Measurements from ENCODE around the gene PUDP. TPM values are rescaled to one million over a fixed set of nuclear protein-coding genes. Genes with fewer than 3 reads are reported as not detected.

The PUDP gene
- total and polyA plus RNA-seq, 8 donors = 1.8 to 42.0 (median 18.5) TPM

- no peak for TF ChIP-seq EP300 (IDR thresholded peaks at IDR 0.05)
- no peak for TF ChIP-seq POLR2AphosphoS5 (IDR thresholded peaks at IDR 0.05)
- TF ChIP-seq, protein P1, sequence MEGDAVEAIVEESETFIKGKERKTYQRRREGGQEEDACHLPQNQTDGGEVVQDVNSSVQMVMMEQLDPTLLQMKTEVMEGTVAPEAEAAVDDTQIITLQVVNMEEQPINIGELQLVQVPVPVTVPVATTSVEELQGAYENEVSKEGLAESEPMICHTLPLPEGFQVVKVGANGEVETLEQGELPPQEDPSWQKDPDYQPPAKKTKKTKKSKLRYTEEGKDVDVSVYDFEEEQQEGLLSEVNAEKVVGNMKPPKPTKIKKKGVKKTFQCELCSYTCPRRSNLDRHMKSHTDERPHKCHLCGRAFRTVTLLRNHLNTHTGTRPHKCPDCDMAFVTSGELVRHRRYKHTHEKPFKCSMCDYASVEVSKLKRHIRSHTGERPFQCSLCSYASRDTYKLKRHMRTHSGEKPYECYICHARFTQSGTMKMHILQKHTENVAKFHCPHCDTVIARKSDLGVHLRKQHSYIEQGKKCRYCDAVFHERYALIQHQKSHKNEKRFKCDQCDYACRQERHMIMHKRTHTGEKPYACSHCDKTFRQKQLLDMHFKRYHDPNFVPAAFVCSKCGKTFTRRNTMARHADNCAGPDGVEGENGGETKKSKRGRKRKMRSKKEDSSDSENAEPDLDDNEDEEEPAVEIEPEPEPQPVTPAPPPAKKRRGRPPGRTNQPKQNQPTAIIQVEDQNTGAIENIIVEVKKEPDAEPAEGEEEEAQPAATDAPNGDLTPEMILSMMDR (IDR thresholded peaks at IDR 0.05) = no peak
- no peak for TF ChIP-seq POLR2A (IDR thresholded peaks at IDR 0.05)
- 77 to 88% (median 86%) methylated on average over 2 of the region's 2 CpGs for WGBS, 5 donors
- H3K4me1 ChIP-seq = peaks cover 0 to under 1% (median 0%) of the 10 kb centered on the region in 4 donors
- intact Hi-C loops (cut with DNase I; ENCODE audit: low total_unique reads) = no loop called here
- no peak overlapping the region for H3K27ac ChIP-seq
- no peak overlapping the region for H3K4me3 ChIP-seq
- H3K36me3 ChIP-seq = peaks cover 0 to 34% (median 19%) of the 10 kb centered on the region in 4 donors
- H3K27me3 ChIP-seq = no peaks in the 10 kb centered on the region
- no peak for DNase-seq
- no peaks in the 10 kb centered on the region for H3K9me3 ChIP-seq
Observed at GRCh38 chrX:7061429-7061828, 86.5 kb downstream of the PUDP start.

DNA sequence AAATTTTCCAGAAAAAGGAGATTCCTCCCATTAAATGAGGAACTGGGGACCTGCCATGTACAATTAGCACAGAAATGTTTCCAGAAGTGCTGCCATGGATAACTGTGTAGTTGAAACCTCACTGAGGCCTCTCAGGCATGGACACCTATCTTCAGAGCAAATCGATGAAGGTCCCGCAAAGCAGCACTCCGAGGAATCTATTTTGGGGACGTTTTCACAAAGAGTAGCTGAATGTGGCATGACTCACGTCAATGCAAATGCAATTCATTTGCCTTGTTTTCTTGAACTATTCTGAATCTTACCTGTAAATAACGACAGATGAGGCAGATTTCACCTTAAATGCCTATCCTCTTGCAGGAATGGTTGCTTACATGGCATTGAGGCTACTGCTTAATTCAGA lies 87.5 kb downstream of the PUDP start:
- Histone ChIP-seq H3K36me3 (peaks cover 0 to 37% (median 18%) of the 10 kb centered on the region in 4 donors), H3K4me1 (peaks cover 0 to 5% (median 0%) of the 10 kb centered on the region in 4 donors), H3K9me3 (no peaks in the 10 kb centered on the region), H3K4me3 (no peak overlapping the region), H3K27ac (no peak overlapping the region), H3K27me3 (no peaks in the 10 kb centered on the region)
- WGBS, 5 donors = 81 to 98% (median 98%) methylated on average over 6 of the region's 6 CpGs
- no peak for DNase-seq
- TF ChIP-seq POLR2AphosphoS5 (IDR thresholded peaks at IDR 0.05) (no peak), EP300 (IDR thresholded peaks at IDR 0.05) (no peak), POLR2A (IDR thresholded peaks at IDR 0.05) (no peak)
- TF ChIP-seq, protein P1 (IDR thresholded peaks at IDR 0.05) = no peak
- intact Hi-C loops (cut with DNase I; ENCODE audit: low total_unique reads) = no loop called here

DNA sequence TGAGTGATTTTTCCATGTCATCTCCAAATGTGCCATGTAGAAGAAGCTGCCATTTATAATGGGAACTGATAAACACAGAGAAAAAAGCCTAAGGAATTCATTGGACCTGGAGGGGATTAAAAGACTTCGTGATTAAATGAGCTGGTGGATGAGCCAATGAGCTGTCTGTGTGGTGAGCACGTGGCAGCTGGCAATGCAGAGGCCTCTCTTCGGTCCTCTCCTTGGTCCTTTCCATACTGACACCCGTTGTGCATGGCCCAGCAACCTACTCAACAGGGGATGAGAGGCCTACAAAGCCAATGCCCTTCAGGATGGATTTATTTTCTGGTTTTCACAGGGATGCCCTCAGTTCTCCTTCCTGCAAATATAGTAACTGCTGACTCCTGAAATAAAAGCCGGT lies 88.1 kb downstream of the PUDP start:
- intact Hi-C loops (cut with DNase I; ENCODE audit: low total_unique reads) = no loop called here
- DNase-seq = no peak
- 89 to 98% (median 97%) methylated on average over 5 of the region's 5 CpGs for WGBS, 5 donors
- peaks cover 0 to 5% (median 0%) of the 10 kb centered on the region in 4 donors for H3K4me1 ChIP-seq
- H3K9me3 ChIP-seq = no peaks in the 10 kb centered on the region
- H3K27ac ChIP-seq = no peak overlapping the region
- peaks cover 0 to 37% (median 18%) of the 10 kb centered on the region in 4 donors for H3K36me3 ChIP-seq
- no peak overlapping the region for H3K4me3 ChIP-seq
- TF ChIP-seq EP300 (IDR thresholded peaks at IDR 0.05) = no peak
- H3K27me3 ChIP-seq = no peaks in the 10 kb centered on the region

DNA sequence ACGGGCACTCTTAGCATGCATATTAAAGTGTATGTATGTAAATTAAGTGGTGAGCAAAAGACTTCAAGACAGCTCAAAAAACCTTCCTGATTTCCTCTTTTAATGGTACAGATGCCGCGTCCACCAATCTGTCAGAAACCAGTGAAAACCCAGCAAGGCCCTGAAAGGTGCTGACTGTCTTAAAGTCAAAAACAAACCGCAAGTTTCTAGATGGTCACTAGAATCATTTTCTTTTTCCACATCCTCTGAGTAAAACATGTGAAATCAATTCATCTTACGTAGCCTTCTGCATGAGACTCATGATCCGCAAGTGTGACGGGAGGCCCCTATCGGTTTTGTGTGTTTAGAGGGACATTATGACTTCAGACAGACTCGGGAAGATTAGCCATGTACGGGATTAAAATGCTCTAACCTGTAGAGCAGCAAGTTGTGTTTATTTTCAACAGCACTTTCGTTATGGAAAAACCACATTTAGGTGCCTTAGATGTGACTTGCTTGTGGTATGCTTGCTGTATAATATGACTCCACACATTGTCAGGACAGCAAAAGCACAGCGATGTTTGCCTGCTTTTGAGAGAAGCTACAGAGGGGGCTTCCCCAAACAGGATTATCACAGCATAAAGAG lies 88.6 kb downstream of the PUDP start:
- no peaks in the 10 kb centered on the region for H3K27me3 ChIP-seq
- TF ChIP-seq EP300 (IDR thresholded peaks at IDR 0.05) (no peak), POLR2A (IDR thresholded peaks at IDR 0.05) (no peak), POLR2AphosphoS5 (IDR thresholded peaks at IDR 0.05) (no peak)
- TF ChIP-seq, protein P1 (IDR thresholded peaks at IDR 0.05) = no peak
- H3K9me3 ChIP-seq = no peaks in the 10 kb centered on the region
- H3K4me3 ChIP-seq = no peak overlapping the region
- no peak for DNase-seq
- no peak overlapping the region for H3K27ac ChIP-seq
- intact Hi-C loops (cut with DNase I; ENCODE audit: low total_unique reads) = no loop called here
- H3K36me3 ChIP-seq = peaks cover 0 to 37% (median 18%) of the 10 kb centered on the region in 4 donors
- H3K4me1 ChIP-seq = peaks cover 0 to 5% (median 0%) of the 10 kb centered on the region in 4 donors
- 87 to 89% (median 89%) methylated on average over 12 of the region's 12 CpGs for WGBS, 5 donors
